ENCODE results near the gene NKD2. TPM values are rescaled to one million over a fixed set of nuclear protein-coding genes. Genes with fewer than 3 reads are reported as not detected.

The NKD2 gene
- total RNA-seq, 3 donors from 2014 or later (not counting 1 experiment from before 2014, with no cell fraction given), result not detected

DNA sequence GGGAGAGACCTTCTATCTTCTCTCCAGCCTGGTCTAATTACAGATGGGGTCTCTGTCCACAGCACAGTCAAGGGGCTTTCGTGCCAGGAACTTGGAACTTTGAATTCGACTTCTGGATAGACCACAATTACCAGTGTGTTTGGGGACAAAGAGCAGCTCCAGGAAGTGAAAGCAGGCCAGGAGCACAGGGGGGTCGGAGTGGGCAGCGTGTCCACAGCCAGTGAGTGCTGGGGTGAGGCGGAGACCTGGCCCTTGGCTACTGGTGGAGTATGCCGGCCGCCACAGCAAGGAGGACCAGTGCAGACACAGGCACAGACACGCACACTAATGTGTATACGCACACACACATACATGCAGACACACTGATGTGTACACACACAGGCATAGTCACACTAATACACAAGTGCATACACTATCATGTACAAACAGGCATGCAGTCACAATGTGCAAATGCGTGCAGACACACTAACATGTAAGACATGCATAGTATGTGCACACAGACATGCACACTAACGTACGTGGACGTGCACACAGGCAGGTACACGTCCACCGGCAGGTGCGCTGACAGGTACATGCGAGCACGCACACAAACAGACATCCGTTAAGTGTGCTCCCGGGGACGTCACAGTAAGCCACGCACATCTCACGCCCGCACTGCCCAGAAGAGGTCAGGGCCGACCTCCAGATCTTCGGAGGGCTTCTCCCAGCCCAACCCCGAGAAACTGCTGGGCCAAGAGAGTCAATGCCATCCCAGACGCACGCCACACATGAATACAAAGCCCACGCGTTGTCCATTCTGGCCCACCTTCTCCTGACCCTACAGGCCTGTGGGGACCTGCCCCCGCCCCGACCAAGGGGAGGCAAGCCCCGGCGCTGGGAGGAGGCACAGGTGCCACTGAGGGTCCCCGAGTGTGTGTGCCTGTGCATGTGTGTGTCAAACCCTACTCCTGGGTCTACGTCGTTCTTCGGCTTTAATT is 46.5 kb downstream of the NKD2 start:
- H3K4me1 Mint-ChIP-seq, result no peaks in the 10 kb centered on the region
- TF ChIP-seq CTCF (IDR thresholded peaks at IDR 0.05), result no peak
- ATAC-seq, result no peak
- H3K4me3 ChIP-seq (ENCODE audit: low read length), result no peak overlapping the region
- no peaks in the 10 kb centered on the region for H3K4me1 ChIP-seq (ENCODE audit: control insufficient read depth, insufficient read depth, low read length)
- DNase-seq, result no peak
- H3K27me3 ChIP-seq (ENCODE audit: control insufficient read depth, insufficient read depth, low read length), result no peaks in the 10 kb centered on the region
- H3K36me3 ChIP-seq (ENCODE audit: control insufficient read depth, insufficient read depth, low read length), result peaks cover 3% of the 10 kb centered on the region
- no peaks in the 10 kb centered on the region for H3K9me3 ChIP-seq (ENCODE audit: control insufficient read depth, insufficient read depth, low read length)
- no peaks in the 10 kb centered on the region for H3K27me3 Mint-ChIP-seq (ENCODE audit: low read depth in 2 of 2)
- no peak overlapping the region for H3K27ac Mint-ChIP-seq
- no peaks in the 10 kb centered on the region for H3K9me3 Mint-ChIP-seq
- H3K4me3 Mint-ChIP-seq, result no peak overlapping the region
- 92% methylated on average over 39 of the region's 39 CpGs for WGBS (ENCODE audit: insufficient coverage)
- H3K36me3 Mint-ChIP-seq, result no peaks in the 10 kb centered on the region
- H3K27ac ChIP-seq (ENCODE audit: low read length), result no peak overlapping the region
- intact Hi-C loops (cut with micrococcal nuclease), result no loop called here

DNA sequence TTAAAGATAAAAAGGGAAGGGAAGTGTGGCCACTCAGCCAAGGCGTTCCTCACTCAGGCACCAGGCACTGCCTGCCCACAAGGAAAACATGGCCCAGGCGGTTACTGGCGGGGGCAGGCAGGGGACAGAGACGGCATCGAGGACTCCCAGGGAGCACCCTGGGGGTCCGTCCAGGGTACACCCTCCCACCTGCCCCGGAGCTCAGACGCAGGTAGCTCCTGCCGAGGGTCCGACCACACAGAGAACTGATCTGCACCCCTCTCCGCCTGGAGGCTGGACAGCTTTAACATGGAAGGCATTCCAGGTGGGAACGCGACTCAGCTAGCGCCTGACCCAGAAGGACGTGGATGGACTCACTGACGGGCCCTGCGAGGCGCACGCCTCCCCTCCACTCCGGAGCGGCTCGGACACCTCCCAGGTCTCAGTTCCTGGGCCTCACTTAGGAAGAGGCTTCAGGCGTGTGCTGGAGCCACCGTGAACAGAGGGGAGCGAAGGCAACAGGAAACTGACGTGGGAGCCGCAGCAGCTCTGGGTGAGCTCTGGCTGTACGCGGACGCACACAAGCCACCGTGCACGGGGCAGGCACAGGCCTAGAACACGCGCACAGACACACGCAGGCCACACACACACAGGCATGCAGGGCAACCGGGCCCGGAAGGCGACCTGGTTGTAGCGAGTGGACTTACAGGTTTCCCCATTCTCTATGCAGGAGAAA is 47.5 kb downstream of the NKD2 start:
- no peak overlapping the region for H3K27ac ChIP-seq (ENCODE audit: low read length)
- H3K4me3 ChIP-seq (ENCODE audit: low read length), result no peak overlapping the region
- Mint-ChIP-seq H3K4me1 (no peaks in the 10 kb centered on the region), H3K27me3 (ENCODE audit: low read depth in 2 of 2) (no peaks in the 10 kb centered on the region), H3K4me3 (no peak overlapping the region), H3K27ac (no peak overlapping the region), H3K36me3 (no peaks in the 10 kb centered on the region), H3K9me3 (no peaks in the 10 kb centered on the region)
- DNase-seq (no peak), ATAC-seq (no peak)
- TF ChIP-seq CTCF (IDR thresholded peaks at IDR 0.05), result no peak
- no peaks in the 10 kb centered on the region for H3K27me3 ChIP-seq (ENCODE audit: control insufficient read depth, insufficient read depth, low read length)
- peaks cover 3% of the 10 kb centered on the region for H3K36me3 ChIP-seq (ENCODE audit: control insufficient read depth, insufficient read depth, low read length)
- intact Hi-C loops (cut with micrococcal nuclease), result no loop called here
- H3K4me1 ChIP-seq (ENCODE audit: control insufficient read depth, insufficient read depth, low read length), result no peaks in the 10 kb centered on the region
- no peaks in the 10 kb centered on the region for H3K9me3 ChIP-seq (ENCODE audit: control insufficient read depth, insufficient read depth, low read length)
- WGBS (ENCODE audit: insufficient coverage), result 92% methylated on average over 39 of the region's 39 CpGs

DNA sequence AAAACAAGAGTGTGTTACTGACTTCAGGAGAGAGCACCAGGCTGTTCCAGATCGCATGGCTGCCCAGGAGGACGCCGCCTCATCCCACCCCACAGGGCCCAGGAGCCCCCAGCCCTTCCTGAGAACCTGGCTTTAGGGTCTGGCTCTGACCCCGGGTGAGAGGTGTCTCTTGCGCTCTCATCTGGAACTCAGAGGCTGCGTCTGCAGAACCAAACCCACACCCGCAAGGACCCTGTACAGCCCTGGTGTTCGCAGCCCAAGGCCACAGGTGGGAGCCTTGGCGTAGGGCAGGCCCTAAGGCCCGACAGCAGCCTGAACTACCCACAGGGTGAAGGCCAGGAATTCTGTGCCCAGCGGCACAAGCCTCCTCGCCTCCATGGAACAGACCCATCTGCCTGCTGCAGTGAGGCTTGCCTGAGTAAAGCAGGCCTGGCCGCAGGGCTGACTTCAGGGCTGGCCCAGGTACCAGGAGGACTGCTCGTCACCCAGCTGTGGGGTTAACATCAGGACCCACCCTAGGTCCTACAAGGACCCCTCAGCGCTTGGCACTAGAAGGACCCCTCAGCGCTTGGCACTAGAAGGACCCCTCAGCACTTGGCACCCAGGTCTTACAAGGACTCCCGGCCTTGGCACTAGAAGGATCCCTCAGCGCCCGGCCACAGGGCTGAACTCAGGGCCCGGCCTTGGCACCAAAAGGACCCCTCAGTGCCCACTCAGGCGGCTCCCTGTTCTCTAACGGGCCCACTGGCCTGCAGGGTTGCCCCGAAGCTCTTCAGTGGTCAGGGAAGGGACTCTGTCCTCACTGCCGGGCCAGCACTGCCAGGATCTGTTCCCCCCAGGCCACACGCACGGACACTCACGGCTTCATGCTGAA is 48.2 kb downstream of the NKD2 start:
- H3K9me3 ChIP-seq (ENCODE audit: control insufficient read depth, insufficient read depth, low read length), result no peaks in the 10 kb centered on the region
- H3K4me3 Mint-ChIP-seq, result no peak overlapping the region
- H3K36me3 Mint-ChIP-seq, result no peaks in the 10 kb centered on the region
- intact Hi-C loops (cut with micrococcal nuclease), result no loop called here
- no peak overlapping the region for H3K4me3 ChIP-seq (ENCODE audit: low read length)
- no peaks in the 10 kb centered on the region for H3K27me3 ChIP-seq (ENCODE audit: control insufficient read depth, insufficient read depth, low read length)
- H3K27ac ChIP-seq (ENCODE audit: low read length), result no peak overlapping the region
- DNase-seq (no peak), ATAC-seq (no peak)
- H3K36me3 ChIP-seq (ENCODE audit: control insufficient read depth, insufficient read depth, low read length), result peaks cover 3% of the 10 kb centered on the region
- TF ChIP-seq CTCF (IDR thresholded peaks at IDR 0.05), result no peak
- no peaks in the 10 kb centered on the region for H3K27me3 Mint-ChIP-seq (ENCODE audit: low read depth in 2 of 2)
- no peaks in the 10 kb centered on the region for H3K4me1 ChIP-seq (ENCODE audit: control insufficient read depth, insufficient read depth, low read length)
- no peaks in the 10 kb centered on the region for H3K4me1 Mint-ChIP-seq
- H3K9me3 Mint-ChIP-seq, result no peaks in the 10 kb centered on the region
- 96% methylated on average over 27 of the region's 27 CpGs for whole genome bisulfite sequencing (ENCODE audit: insufficient coverage)
- H3K27ac Mint-ChIP-seq, result no peak overlapping the region
